T-helper 1 cell (primary cell): ENCODE data around the gene TPK1.
A peak's percentile ranks its signal among the peaks of the same experiment; 100 is the strongest.

Experiments used
- DNase-seq, 5 donors: peaks; one replicate each; pipeline ENCODE4 v3.0.0-alpha.2; 2012 to 2020

Gene TPK1

GRCh38 chr7:144720710-144721109 lies 115.1 kb downstream of the TPK1 start:
- DNase-seq = no peak

GRCh38 chr7:144720149-144720548 lies 115.7 kb downstream of the TPK1 start:
- DNase-seq = no peak

GRCh38 chr7:144717720-144718119 lies 118.1 kb downstream of the TPK1 start:
- DNase-seq = no peak

GRCh38 chr7:144713850-144714249 lies 122.0 kb downstream of the TPK1 start:
- no peak for DNase-seq

GRCh38 chr7:144710791-144711190 lies 125.1 kb downstream of the TPK1 start:
- DNase-seq = no peak

- no peak for DNase-seq
These were observed 126.8 kb downstream of the TPK1 start for GRCh38 chr7:144709066-144709465.

- DNase-seq = no peak
These were observed 144.6 kb downstream of the TPK1 start for GRCh38 chr7:144691240-144691639.

- no peak for DNase-seq
These were observed 153.1 kb downstream of the TPK1 start for GRCh38 chr7:144682581-144683280.

GRCh38 chr7:144676492-144676891 lies 159.4 kb downstream of the TPK1 start:
- no peak for DNase-seq

GRCh38 chr7:144674550-144674949 lies 161.3 kb downstream of the TPK1 start:
- no peak for DNase-seq

- no peak for DNase-seq
These were observed 163.0 kb downstream of the TPK1 start for GRCh38 chr7:144672869-144673268.

- no peak for DNase-seq
These were observed 164.4 kb downstream of the TPK1 start for GRCh38 chr7:144671429-144671828.

- DNase-seq = no peak
These were observed 165.6 kb downstream of the TPK1 start for GRCh38 chr7:144670218-144670617.

- no peak for DNase-seq
These were observed 167.3 kb downstream of the TPK1 start for GRCh38 chr7:144668503-144668902.

GRCh38 chr7:144665689-144666381 lies 170.0 kb downstream of the TPK1 start:
- no peak for DNase-seq

- no peak for DNase-seq
These were observed 176.6 kb downstream of the TPK1 start for GRCh38 chr7:144659211-144659610.

GRCh38 chr7:144656965-144657517 lies 178.8 kb downstream of the TPK1 start:
- DNase-seq = peak in 1 of 5 donors; percentile 1

GRCh38 chr7:144653449-144653848 lies 182.4 kb downstream of the TPK1 start:
- no peak for DNase-seq

- no peak for DNase-seq
These were observed 185.4 kb downstream of the TPK1 start for GRCh38 chr7:144650439-144650838.

GRCh38 chr7:144649120-144649519 lies 186.7 kb downstream of the TPK1 start:
- no peak for DNase-seq

GRCh38 chr7:144641389-144642044 lies 194.3 kb downstream of the TPK1 start:
- DNase-seq = no peak

GRCh38 chr7:144632724-144633123 lies 203.1 kb downstream of the TPK1 start:
- DNase-seq = no peak

GRCh38 chr7:144629598-144629997 lies 206.3 kb downstream of the TPK1 start:
- DNase-seq = no peak

GRCh38 chr7:144629011-144629410 lies 206.8 kb downstream of the TPK1 start:
- no peak for DNase-seq
